ENCODE data around the gene AKAP12. TPM values are rescaled to one million over a fixed set of nuclear protein-coding genes. Genes with fewer than 3 reads are reported as not detected.
"Not testable (repeated sequence)": the region's sequence is repeated elsewhere in the genome, so short reads cannot be mapped to it uniquely, and the experiment has no call there.

Gene AKAP12
- total RNA-seq, 1 donor from 2014 or later, result 81.3 TPM

GRCh38 chr6:151381722-151382121 lies 142.0 kb downstream of the AKAP12 start:
- H3K4me3 Mint-ChIP-seq, result no peak overlapping the region
- no peaks in the 10 kb centered on the region for H3K27me3 ChIP-seq
- H3F3A ChIP-seq (ENCODE audit: low read depth), result peaks cover 7% of the 10 kb centered on the region
- no peak overlapping the region for H3K27ac Mint-ChIP-seq
- H3K4me1 Mint-ChIP-seq, result peaks cover 13% of the 10 kb centered on the region
- no peaks in the 10 kb centered on the region for H3K4me1 ChIP-seq
- H3K4me3 ChIP-seq, result no peak overlapping the region
- peaks cover 12% of the 10 kb centered on the region for H3K36me3 Mint-ChIP-seq
- H3K27ac ChIP-seq, result no peak overlapping the region
- no peaks in the 10 kb centered on the region for H3K9me3 ChIP-seq (ENCODE audit: low read depth)
- DNase-seq (ENCODE audit: low spot score), result no peak
- no peak overlapping the region for H3K9ac ChIP-seq
- H4K20me1 ChIP-seq (ENCODE audit: low read depth), result no peaks in the 10 kb centered on the region
- no peak overlapping the region for H2AFZ ChIP-seq (replicated peaks)
- H3K79me2 ChIP-seq (ENCODE audit: low read depth), result peaks cover 94% of the 10 kb centered on the region
- H3K4me2 ChIP-seq, result no peak overlapping the region
- H3K36me3 ChIP-seq, result no peaks in the 10 kb centered on the region
- peaks cover 2% of the 10 kb centered on the region for H3K27me3 Mint-ChIP-seq (ENCODE audit: insufficient read depth, low read depth)
- H3K9me3 Mint-ChIP-seq, result peaks cover 2% of the 10 kb centered on the region
- TF ChIP-seq EZH2phosphoT487 (IDR thresholded peaks at IDR 0.05) (no peak), CTCF (IDR thresholded peaks at IDR 0.05) (no peak), EZH2 (IDR thresholded peaks at IDR 0.05) (no peak)

GRCh38 chr6:151382631-151383030 lies 142.9 kb downstream of the AKAP12 start:
- DNase-seq (ENCODE audit: low spot score); H3K27ac Mint-ChIP-seq; H3K9me3 ChIP-seq (ENCODE audit: low read depth); H3K27me3 Mint-ChIP-seq (ENCODE audit: insufficient read depth, low read depth); H3K27ac ChIP-seq; H2AFZ ChIP-seq (replicated peaks); H3K9ac ChIP-seq; H3K4me1 ChIP-seq; H3K36me3 Mint-ChIP-seq; H3K4me3 Mint-ChIP-seq; H3K36me3 ChIP-seq; H4K20me1 ChIP-seq (ENCODE audit: low read depth); H3K4me2 ChIP-seq; H3K9me3 Mint-ChIP-seq; H3K27me3 ChIP-seq; H3K4me3 ChIP-seq: not testable (repeated sequence)
- Histone ChIP-seq H3K79me2 (ENCODE audit: low read depth) (peaks cover 94% of the 10 kb centered on the region), H3F3A (ENCODE audit: low read depth) (peaks cover 11% of the 10 kb centered on the region)
- peaks cover 19% of the 10 kb centered on the region for H3K4me1 Mint-ChIP-seq

- Histone ChIP-seq H3F3A (ENCODE audit: low read depth) (peaks cover 26% of the 10 kb centered on the region), H2AFZ (replicated peaks) (no peak overlapping the region), H3K4me1 (peaks cover 6% of the 10 kb centered on the region), H3K79me2 (ENCODE audit: low read depth) (peaks cover 95% of the 10 kb centered on the region), H3K9ac (no peak overlapping the region), H3K4me2 (no peak overlapping the region), H3K36me3 (no peaks in the 10 kb centered on the region), H3K27me3 (no peaks in the 10 kb centered on the region), H3K27ac (no peak overlapping the region), H3K4me3 (no peak overlapping the region), H3K9me3 (ENCODE audit: low read depth) (no peaks in the 10 kb centered on the region), H4K20me1 (ENCODE audit: low read depth) (no peaks in the 10 kb centered on the region)
- peaks cover 6% of the 10 kb centered on the region for H3K36me3 Mint-ChIP-seq
- H3K4me1 Mint-ChIP-seq, result peaks cover 25% of the 10 kb centered on the region
- H3K4me3 Mint-ChIP-seq, result no peak overlapping the region
- no peaks in the 10 kb centered on the region for H3K9me3 Mint-ChIP-seq
- DNase-seq (ENCODE audit: low spot score), result no peak
- H3K27ac Mint-ChIP-seq, result no peak overlapping the region
- no peak for TF ChIP-seq CTCF (IDR thresholded peaks at IDR 0.05)
- TF ChIP-seq EZH2 (IDR thresholded peaks at IDR 0.05), result no peak
- no peak for TF ChIP-seq EZH2phosphoT487 (IDR thresholded peaks at IDR 0.05)
- H3K27me3 Mint-ChIP-seq (ENCODE audit: insufficient read depth, low read depth), result peaks cover 2% of the 10 kb centered on the region
These were observed 144.4 kb downstream of the AKAP12 start for GRCh38 chr6:151384151-151384550.

GRCh38 chr6:151385177-151385576 lies 145.4 kb downstream of the AKAP12 start:
- H3K4me1 ChIP-seq, result peaks cover 6% of the 10 kb centered on the region
- DNase-seq (ENCODE audit: low spot score), result no peak
- Mint-ChIP-seq H3K27ac (no peak overlapping the region), H3K4me1 (peaks cover 26% of the 10 kb centered on the region), H3K4me3 (no peak overlapping the region), H3K9me3 (no peaks in the 10 kb centered on the region), H3K27me3 (ENCODE audit: insufficient read depth, low read depth) (peaks cover 4% of the 10 kb centered on the region), H3K36me3 (peaks cover 6% of the 10 kb centered on the region)
- no peak overlapping the region for H2AFZ ChIP-seq (replicated peaks)
- no peaks in the 10 kb centered on the region for H3K27me3 ChIP-seq
- no peak for TF ChIP-seq EZH2phosphoT487 (IDR thresholded peaks at IDR 0.05)
- no peak for TF ChIP-seq EZH2 (IDR thresholded peaks at IDR 0.05)
- TF ChIP-seq CTCF (IDR thresholded peaks at IDR 0.05), result no peak
- H3F3A ChIP-seq (ENCODE audit: low read depth), result peaks cover 35% of the 10 kb centered on the region
- H3K9me3 ChIP-seq (ENCODE audit: low read depth), result no peaks in the 10 kb centered on the region
- H3K27ac ChIP-seq, result no peak overlapping the region
- no peak overlapping the region for H3K9ac ChIP-seq
- peaks cover 87% of the 10 kb centered on the region for H3K79me2 ChIP-seq (ENCODE audit: low read depth)
- H3K36me3 ChIP-seq, result no peaks in the 10 kb centered on the region
- no peak overlapping the region for H3K4me3 ChIP-seq
- H4K20me1 ChIP-seq (ENCODE audit: low read depth), result no peaks in the 10 kb centered on the region
- H3K4me2 ChIP-seq, result no peak overlapping the region
